Stomach (tissue), 4 donors: ENCODE results near the gene SLC35E4.

ENCODE experiments used
- POLR2A ChIP-seq, 4 donors: fragments of 450-650 bp; IDR thresholded peaks; one replicate each; pipeline ENCODE4 v1.6.1; 2016; ENCODE audit warnings: antibody characterized with exemption in 4 of 4, control low read depth in 2 of 4, mild to moderate bottlenecking in 1 of 4, moderate library complexity in 1 of 4
- POLR2AphosphoS5 ChIP-seq, 3 donors: sonication (generic); formaldehyde crosslinking; IDR thresholded peaks; one replicate each; pipeline ENCODE4 v1.6.1; 2016; ENCODE audit warnings: antibody characterized with exemption in 3 of 3
- TF ChIP-seq, protein P1 (sequence below), 7 experiments: fragments of 450-650 bp in 4 of 7; fragments of 200-600 bp in 3 of 7; sonication (generic) in 3 of 7; IDR thresholded peaks; one replicate each; pipeline ENCODE4 v1.5.1; 2016 to 2019; ENCODE audit warnings: antibody characterized with exemption in 7 of 7, control low read depth in 2 of 7, mild to moderate bottlenecking in 1 of 7

DNA sequence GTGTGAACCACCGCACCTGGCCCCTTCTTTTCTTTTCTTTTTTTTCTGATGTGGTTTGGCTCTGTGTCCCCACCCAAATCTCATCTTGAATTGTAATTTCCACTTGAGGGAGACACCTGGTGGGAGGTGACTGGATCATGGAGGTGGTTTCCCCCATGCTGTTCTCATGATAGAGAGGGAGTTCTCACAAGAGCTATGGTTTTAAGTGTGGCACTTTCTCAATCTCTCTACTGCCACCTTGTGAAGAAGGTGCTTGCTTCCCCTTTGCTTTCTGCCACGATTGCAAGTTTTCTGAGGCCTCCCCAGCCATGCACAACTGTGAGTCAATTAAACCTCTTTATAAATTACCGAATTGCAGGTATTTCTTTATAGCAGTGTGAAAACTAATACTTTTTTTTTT is 33.5 kb upstream of the SLC35E4 start:
- TF ChIP-seq, protein P1, sequence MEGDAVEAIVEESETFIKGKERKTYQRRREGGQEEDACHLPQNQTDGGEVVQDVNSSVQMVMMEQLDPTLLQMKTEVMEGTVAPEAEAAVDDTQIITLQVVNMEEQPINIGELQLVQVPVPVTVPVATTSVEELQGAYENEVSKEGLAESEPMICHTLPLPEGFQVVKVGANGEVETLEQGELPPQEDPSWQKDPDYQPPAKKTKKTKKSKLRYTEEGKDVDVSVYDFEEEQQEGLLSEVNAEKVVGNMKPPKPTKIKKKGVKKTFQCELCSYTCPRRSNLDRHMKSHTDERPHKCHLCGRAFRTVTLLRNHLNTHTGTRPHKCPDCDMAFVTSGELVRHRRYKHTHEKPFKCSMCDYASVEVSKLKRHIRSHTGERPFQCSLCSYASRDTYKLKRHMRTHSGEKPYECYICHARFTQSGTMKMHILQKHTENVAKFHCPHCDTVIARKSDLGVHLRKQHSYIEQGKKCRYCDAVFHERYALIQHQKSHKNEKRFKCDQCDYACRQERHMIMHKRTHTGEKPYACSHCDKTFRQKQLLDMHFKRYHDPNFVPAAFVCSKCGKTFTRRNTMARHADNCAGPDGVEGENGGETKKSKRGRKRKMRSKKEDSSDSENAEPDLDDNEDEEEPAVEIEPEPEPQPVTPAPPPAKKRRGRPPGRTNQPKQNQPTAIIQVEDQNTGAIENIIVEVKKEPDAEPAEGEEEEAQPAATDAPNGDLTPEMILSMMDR (IDR thresholded peaks at IDR 0.05), result peak in 4 of 7 experiments; percentile 19 to 44 (median 30)
- TF ChIP-seq POLR2AphosphoS5 (IDR thresholded peaks at IDR 0.05) (no peak), POLR2A (IDR thresholded peaks at IDR 0.05) (no peak)
